HEK293 (cell line): Measurements from ENCODE around the gene ARL5A.

ENCODE experiments used
- CTCF ChIA-PET: fragments of 350-600 bp; formaldehyde crosslinking; extraction: SDS; loops from one replicate; lab custom pipeline; 2021; ENCODE audit warnings: antibody characterized with exemption; lab: Yijun Ruan, JAX
- POLR2A ChIA-PET: fragments of 300-600 bp; formaldehyde crosslinking; extraction: SDS; loops from one replicate; lab custom pipeline; 2020; ENCODE audit warnings: antibody characterized with exemption, inconsistent platforms; lab: Yijun Ruan, JAX
- H3K27ac ChIP-seq: fragments of 200-500 bp; sonication (Bioruptor generic); 2 replicates; pipeline ENCODE4 v1.5.1; 2014; ENCODE audit warnings: low read depth, low read length, control low read depth, inconsistent platforms; ENCODE audit errors: extremely low read depth
- H3K36me3 ChIP-seq, 2 experiments: fragments of 200-500 bp in 1 of 2; sonication (Bioruptor generic) in 1 of 2; 1 replicate in 1 of 2; 2 replicates in 1 of 2; pipeline ENCODE4 v1.5.1; 2014 to 2017; ENCODE audit warnings: inconsistent platforms in 2 of 2, low read length in 2 of 2; ENCODE audit not compliant: control insufficient read depth in 2 of 2, insufficient read depth in 1 of 2
- H3K4me1 ChIP-seq: fragments of 200-500 bp; sonication (Bioruptor generic); 2 replicates; pipeline ENCODE4 v1.5.1; 2014; ENCODE audit warnings: mild to moderate bottlenecking, low read length, inconsistent platforms; ENCODE audit not compliant: control insufficient read depth, insufficient read depth
- H3K4me3 ChIP-seq: 2 replicates; pipeline ENCODE4 v1.5.1; 2011; ENCODE audit warnings: low read depth, mild to moderate bottlenecking, control low read depth, low read length, moderate library complexity
- H3K9me3 ChIP-seq: fragments of 200-500 bp; sonication (Bioruptor generic); 2 replicates; pipeline ENCODE4 v1.5.1; 2014; ENCODE audit warnings: low read depth, low read length, inconsistent platforms; ENCODE audit not compliant: control insufficient read depth, insufficient read depth
- KLF1 ChIP-seq: fragments of 450-650 bp; formaldehyde crosslinking; IDR thresholded peaks from 2 replicates; pipeline ENCODE4 v1.5.1; 2016; ENCODE audit warnings: missing biosample characterization, missing genetic modification characterization
- MZF1 ChIP-seq: fragments of 450-650 bp; formaldehyde crosslinking; IDR thresholded peaks from 2 replicates; pipeline ENCODE4 v1.5.1; 2017; ENCODE audit warnings: missing biosample characterization, missing genetic modification characterization, borderline replicate concordance
- PRDM6 ChIP-seq: fragments of 450-650 bp; formaldehyde crosslinking; IDR thresholded peaks from 2 replicates; pipeline ENCODE4 v1.5.1; 2017; ENCODE audit warnings: missing biosample characterization, missing genetic modification characterization
- SP7 ChIP-seq: fragments of 450-650 bp; formaldehyde crosslinking; IDR thresholded peaks from 2 replicates; pipeline ENCODE4 v1.5.1; 2016; ENCODE audit warnings: missing biosample characterization, missing genetic modification characterization
- TRIM28 ChIP-seq: IDR thresholded peaks from 2 replicates; pipeline ENCODE4 v1.6.1; 2011; ENCODE audit warnings: low read length, control low read depth, borderline replicate concordance
- ZBTB21 ChIP-seq: fragments of 450-650 bp; formaldehyde crosslinking; IDR thresholded peaks from 2 replicates; pipeline ENCODE4 v1.5.1; 2017; ENCODE audit warnings: missing biosample characterization, missing genetic modification characterization
- ZFP3 ChIP-seq: fragments of 450-650 bp; formaldehyde crosslinking; IDR thresholded peaks from 2 replicates; pipeline ENCODE4 v1.5.1; 2016; ENCODE audit warnings: low read depth, missing biosample characterization, missing genetic modification characterization
- ZNF133 ChIP-seq: fragments of 450-650 bp; formaldehyde crosslinking; IDR thresholded peaks from 2 replicates; pipeline ENCODE4 v1.5.1; 2016; ENCODE audit warnings: missing biosample characterization, missing genetic modification characterization
- ZNF140 ChIP-seq: fragments of 450-650 bp; formaldehyde crosslinking; IDR thresholded peaks from 2 replicates; pipeline ENCODE4 v1.5.1; 2016; ENCODE audit warnings: missing biosample characterization, missing genetic modification characterization
- ZNF184 ChIP-seq: fragments of 450-650 bp; IDR thresholded peaks from 2 replicates; pipeline ENCODE4 v1.5.1; 2018; ENCODE audit warnings: missing biosample characterization, mild to moderate bottlenecking, missing genetic modification characterization
- ZNF398 ChIP-seq: fragments of 450-650 bp; formaldehyde crosslinking; IDR thresholded peaks from 2 replicates; pipeline ENCODE4 v1.5.1; 2017; ENCODE audit warnings: missing biosample characterization, missing genetic modification characterization
- ZNF404 ChIP-seq: fragments of 450-650 bp; formaldehyde crosslinking; IDR thresholded peaks from 2 replicates; pipeline ENCODE4 v1.5.1; 2017; ENCODE audit warnings: missing biosample characterization, missing genetic modification characterization
- ZNF48 ChIP-seq: fragments of 450-650 bp; formaldehyde crosslinking; IDR thresholded peaks from 2 replicates; pipeline ENCODE4 v1.5.1; 2016; ENCODE audit warnings: missing biosample characterization, missing genetic modification characterization
- ZNF624 ChIP-seq: fragments of 450-650 bp; formaldehyde crosslinking; IDR thresholded peaks from 2 replicates; pipeline ENCODE4 v1.5.1; 2017; ENCODE audit warnings: missing biosample characterization, missing genetic modification characterization
- ZNF629 ChIP-seq: fragments of 450-650 bp; formaldehyde crosslinking; IDR thresholded peaks from 2 replicates; pipeline ENCODE4 v1.5.1; 2017; ENCODE audit warnings: missing biosample characterization, missing genetic modification characterization
- ZNF677 ChIP-seq: fragments of 450-650 bp; IDR thresholded peaks from 2 replicates; pipeline ENCODE4 v1.5.0; 2018; ENCODE audit warnings: missing biosample characterization, mild to moderate bottlenecking, missing genetic modification characterization, moderate library complexity
- ZNF837 ChIP-seq: fragments of 450-650 bp; formaldehyde crosslinking; IDR thresholded peaks from 2 replicates; pipeline ENCODE4 v1.5.1; 2016; ENCODE audit warnings: missing biosample characterization, missing genetic modification characterization
- ZSCAN16 ChIP-seq: fragments of 450-650 bp; formaldehyde crosslinking; IDR thresholded peaks from 2 replicates; pipeline ENCODE4 v1.5.1; 2016; ENCODE audit warnings: missing biosample characterization, missing genetic modification characterization
- ZXDB ChIP-seq: fragments of 450-650 bp; formaldehyde crosslinking; IDR thresholded peaks from 2 replicates; pipeline ENCODE4 v1.5.1; 2016; ENCODE audit warnings: missing biosample characterization, missing genetic modification characterization
- TF ChIP-seq, protein P1 (sequence below): fragments of 450-650 bp; formaldehyde crosslinking; IDR thresholded peaks from 2 replicates; pipeline ENCODE4 v1.5.1; 2017; ENCODE audit warnings: missing biosample characterization, missing genetic modification characterization
- TF ChIP-seq, protein P2 (sequence below): fragments of 450-650 bp; formaldehyde crosslinking; IDR thresholded peaks from 2 replicates; pipeline ENCODE4; 2016; ENCODE audit warnings: missing biosample characterization, missing genetic modification characterization
- TF ChIP-seq, protein P3 (sequence below): sonication (generic); formaldehyde crosslinking; IDR thresholded peaks from 2 replicates; pipeline ENCODE4 v1.8.1; 2022; ENCODE audit warnings: mild to moderate bottlenecking, moderate library complexity, missing genetic modification reagents
- TF ChIP-seq, protein P4 (sequence below): fragments of 450-650 bp; formaldehyde crosslinking; IDR thresholded peaks from 2 replicates; pipeline ENCODE4 v1.5.1; 2016; ENCODE audit warnings: missing biosample characterization, missing genetic modification characterization
- TF ChIP-seq, protein P5 (sequence below): fragments of 450-650 bp; formaldehyde crosslinking; IDR thresholded peaks from 2 replicates; pipeline ENCODE4 v1.5.1; 2016; ENCODE audit warnings: missing biosample characterization, missing genetic modification characterization

ARL5A gene

GRCh38 chr2:151766437-151767153 is 61.6 kb downstream of the ARL5A start:
- POLR2A ChIA-PET: no interaction called here
- CTCF ChIA-PET: interaction anchor here (1.5 kb wide), 1 partner anchor 259 kb away, joined by 5 read pairs; no protein-coding TSS in a partner anchor
- Histone ChIP-seq H3K4me3 (no peak overlapping the region), H3K27ac (no peak overlapping the region; the same call in 1 of the 2 replicates), H3K9me3 (no peaks in the 10 kb centered on the region), H3K4me1 (peaks cover 5% of the 10 kb centered on the region), H3K36me3 (no peaks in the 10 kb centered on the region)
- no peak for TF ChIP-seq ZNF404 (tag by site-specific recombination)
- TF ChIP-seq, protein P1, sequence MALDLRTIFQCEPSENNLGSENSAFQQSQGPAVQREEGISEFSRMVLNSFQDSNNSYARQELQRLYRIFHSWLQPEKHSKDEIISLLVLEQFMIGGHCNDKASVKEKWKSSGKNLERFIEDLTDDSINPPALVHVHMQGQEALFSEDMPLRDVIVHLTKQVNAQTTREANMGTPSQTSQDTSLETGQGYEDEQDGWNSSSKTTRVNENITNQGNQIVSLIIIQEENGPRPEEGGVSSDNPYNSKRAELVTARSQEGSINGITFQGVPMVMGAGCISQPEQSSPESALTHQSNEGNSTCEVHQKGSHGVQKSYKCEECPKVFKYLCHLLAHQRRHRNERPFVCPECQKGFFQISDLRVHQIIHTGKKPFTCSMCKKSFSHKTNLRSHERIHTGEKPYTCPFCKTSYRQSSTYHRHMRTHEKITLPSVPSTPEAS: 0 out of 2 replicates have a peak, but pooled peaks have one; percentile 19

DNA sequence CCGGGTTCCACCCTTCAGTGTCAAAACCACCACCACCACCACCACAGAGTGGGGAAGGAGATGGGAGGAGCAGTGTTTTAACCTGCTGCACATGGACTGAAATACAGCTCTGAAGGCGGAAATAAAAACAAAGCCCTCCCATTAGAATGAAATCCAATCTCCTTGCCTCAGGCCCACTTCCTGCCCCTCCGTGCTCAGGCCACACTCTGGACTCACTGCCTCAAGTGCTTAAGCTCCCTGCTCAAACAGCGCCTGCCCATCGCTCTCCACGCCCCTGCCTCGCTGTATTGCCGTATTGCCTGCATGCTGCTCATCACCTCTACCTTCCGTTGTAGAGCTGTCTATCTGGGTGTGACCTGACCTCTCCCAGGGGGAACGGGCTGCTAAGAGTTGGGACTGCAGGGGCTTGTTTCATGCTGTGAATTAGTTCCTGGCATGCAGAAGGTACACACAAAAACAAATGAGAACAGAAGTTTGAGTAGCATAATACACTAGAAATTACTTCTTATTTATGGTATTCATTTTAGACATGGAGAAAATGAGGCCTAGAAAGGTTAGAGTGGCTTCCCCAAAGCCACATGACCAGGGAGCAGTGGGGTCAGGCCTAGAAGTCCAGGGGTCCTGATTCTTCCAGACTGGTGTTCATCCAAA is 62.3 kb downstream of the ARL5A start:
- Histone ChIP-seq H3K4me3 (no peak overlapping the region), H3K4me1 (peaks cover 5% of the 10 kb centered on the region), H3K9me3 (no peaks in the 10 kb centered on the region), H3K36me3 (no peaks in the 10 kb centered on the region), H3K27ac (no peak overlapping the region; the same call in 1 of the 2 replicates)
- POLR2A ChIA-PET: no interaction called here
- CTCF ChIA-PET: interaction anchor here (1.5 kb wide), 1 partner anchor 260 kb away, joined by 5 read pairs; no protein-coding TSS in a partner anchor
- no peak for TF ChIP-seq ZNF677
- no peak for TF ChIP-seq ZNF184 (tag by site-specific recombination)
- TF ChIP-seq ZNF629 (tag by site-specific recombination): no peak
- TF ChIP-seq ZNF398 (tag by site-specific recombination): 0 out of 2 replicates have a peak, but pooled peaks have one; percentile 18
- TF ChIP-seq TRIM28: 0 out of 2 replicates have a peak, but pooled peaks have one; percentile 29
- no peak for TF ChIP-seq ZNF48
- no peak for TF ChIP-seq PRDM6 (tag by site-specific recombination)
- TF ChIP-seq, protein P2, sequence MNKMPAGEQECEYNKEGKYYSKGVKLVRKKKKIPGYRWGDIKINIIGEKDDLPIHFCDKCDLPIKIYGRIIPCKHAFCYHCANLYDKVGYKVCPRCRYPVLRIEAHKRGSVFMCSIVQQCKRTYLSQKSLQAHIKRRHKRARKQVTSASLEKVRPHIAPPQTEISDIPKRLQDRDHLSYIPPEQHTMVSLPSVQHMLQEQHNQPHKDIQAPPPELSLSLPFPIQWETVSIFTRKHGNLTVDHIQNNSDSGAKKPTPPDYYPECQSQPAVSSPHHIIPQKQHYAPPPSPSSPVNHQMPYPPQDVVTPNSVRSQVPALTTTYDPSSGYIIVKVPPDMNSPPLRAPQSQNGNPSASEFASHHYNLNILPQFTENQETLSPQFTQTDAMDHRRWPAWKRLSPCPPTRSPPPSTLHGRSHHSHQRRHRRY: no peak
- TF ChIP-seq ZNF140 (tag by site-specific recombination): no peak
- TF ChIP-seq, protein P3, sequence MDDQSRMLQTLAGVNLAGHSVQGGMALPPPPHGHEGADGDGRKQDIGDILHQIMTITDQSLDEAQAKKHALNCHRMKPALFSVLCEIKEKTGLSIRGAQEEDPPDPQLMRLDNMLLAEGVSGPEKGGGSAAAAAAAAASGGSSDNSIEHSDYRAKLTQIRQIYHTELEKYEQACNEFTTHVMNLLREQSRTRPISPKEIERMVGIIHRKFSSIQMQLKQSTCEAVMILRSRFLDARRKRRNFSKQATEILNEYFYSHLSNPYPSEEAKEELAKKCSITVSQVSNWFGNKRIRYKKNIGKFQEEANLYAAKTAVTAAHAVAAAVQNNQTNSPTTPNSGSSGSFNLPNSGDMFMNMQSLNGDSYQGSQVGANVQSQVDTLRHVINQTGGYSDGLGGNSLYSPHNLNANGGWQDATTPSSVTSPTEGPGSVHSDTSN (CRISPR knock-in tag): no peak
- no peak for TF ChIP-seq ZNF837 (tag by site-specific recombination)
- TF ChIP-seq ZNF133 (tag by site-specific recombination): no peak
- TF ChIP-seq ZNF624 (tag by site-specific recombination): no peak
- no peak for TF ChIP-seq ZFP3
- no peak for TF ChIP-seq ZSCAN16 (tag by site-specific recombination)
- peak; percentile 44; the same call in 1 of the 2 replicates for TF ChIP-seq SP7
- TF ChIP-seq, protein P4, sequence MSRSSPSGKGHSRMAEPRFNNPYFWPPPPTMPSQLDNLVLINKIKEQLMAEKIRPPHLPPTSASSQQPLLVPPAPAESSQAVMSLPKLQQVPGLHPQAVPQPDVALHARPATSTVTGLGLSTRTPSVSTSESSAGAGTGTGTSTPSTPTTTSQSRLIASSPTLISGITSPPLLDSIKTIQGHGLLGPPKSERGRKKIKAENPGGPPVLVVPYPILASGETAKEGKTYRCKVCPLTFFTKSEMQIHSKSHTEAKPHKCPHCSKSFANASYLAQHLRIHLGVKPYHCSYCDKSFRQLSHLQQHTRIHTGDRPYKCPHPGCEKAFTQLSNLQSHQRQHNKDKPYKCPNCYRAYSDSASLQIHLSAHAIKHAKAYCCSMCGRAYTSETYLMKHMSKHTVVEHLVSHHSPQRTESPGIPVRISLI (tag by site-specific recombination): no peak
- TF ChIP-seq MZF1 (tag by site-specific recombination): no peak
- 0 out of 2 replicates have a peak, but pooled peaks have one; percentile 38 for TF ChIP-seq KLF1
- no peak for TF ChIP-seq ZBTB21 (tag by site-specific recombination)
- TF ChIP-seq ZXDB (tag by site-specific recombination): no peak
- TF ChIP-seq, protein P5, sequence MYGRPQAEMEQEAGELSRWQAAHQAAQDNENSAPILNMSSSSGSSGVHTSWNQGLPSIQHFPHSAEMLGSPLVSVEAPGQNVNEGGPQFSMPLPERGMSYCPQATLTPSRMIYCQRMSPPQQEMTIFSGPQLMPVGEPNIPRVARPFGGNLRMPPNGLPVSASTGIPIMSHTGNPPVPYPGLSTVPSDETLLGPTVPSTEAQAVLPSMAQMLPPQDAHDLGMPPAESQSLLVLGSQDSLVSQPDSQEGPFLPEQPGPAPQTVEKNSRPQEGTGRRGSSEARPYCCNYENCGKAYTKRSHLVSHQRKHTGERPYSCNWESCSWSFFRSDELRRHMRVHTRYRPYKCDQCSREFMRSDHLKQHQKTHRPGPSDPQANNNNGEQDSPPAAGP (tag by site-specific recombination): peak; percentile 72
